ENCODE data around the gene MYL9.

Gene MYL9

GRCh38 chr20:36574366-36575135 lies 33.2 kb downstream of the MYL9 start:
- DNase-seq = peak; percentile 47
- no peak for TF ChIP-seq CTCF (IDR thresholded peaks at IDR 0.05; ENCODE audit: low read depth, low read length)
- Histone ChIP-seq H3K27ac (peak overlapping the region; percentile 87), H3K9me3 (ENCODE audit: severe bottlenecking) (no peaks in the 10 kb centered on the region), H3K27me3 (ENCODE audit: insufficient read depth, low read depth, severe bottlenecking) (no peaks in the 10 kb centered on the region), H3K36me3 (peaks cover 12% of the 10 kb centered on the region), H3K4me3 (ENCODE audit: low read depth, low read length) (peak overlapping the region; percentile 94)

- H3K27me3 ChIP-seq (ENCODE audit: insufficient read depth, low read depth, severe bottlenecking) = no peaks in the 10 kb centered on the region
- no peak overlapping the region for H3K4me3 ChIP-seq (ENCODE audit: low read depth, low read length)
- no peak overlapping the region for H3K27ac ChIP-seq
- no peak for DNase-seq
- H3K9me3 ChIP-seq (ENCODE audit: severe bottlenecking) = no peaks in the 10 kb centered on the region
- TF ChIP-seq CTCF (IDR thresholded peaks at IDR 0.05; ENCODE audit: low read depth, low read length) = no peak
- H3K36me3 ChIP-seq = peaks cover 25% of the 10 kb centered on the region
Measured at GRCh38 chr20:36576081-36576445, 34.7 kb downstream of the MYL9 start.

DNA sequence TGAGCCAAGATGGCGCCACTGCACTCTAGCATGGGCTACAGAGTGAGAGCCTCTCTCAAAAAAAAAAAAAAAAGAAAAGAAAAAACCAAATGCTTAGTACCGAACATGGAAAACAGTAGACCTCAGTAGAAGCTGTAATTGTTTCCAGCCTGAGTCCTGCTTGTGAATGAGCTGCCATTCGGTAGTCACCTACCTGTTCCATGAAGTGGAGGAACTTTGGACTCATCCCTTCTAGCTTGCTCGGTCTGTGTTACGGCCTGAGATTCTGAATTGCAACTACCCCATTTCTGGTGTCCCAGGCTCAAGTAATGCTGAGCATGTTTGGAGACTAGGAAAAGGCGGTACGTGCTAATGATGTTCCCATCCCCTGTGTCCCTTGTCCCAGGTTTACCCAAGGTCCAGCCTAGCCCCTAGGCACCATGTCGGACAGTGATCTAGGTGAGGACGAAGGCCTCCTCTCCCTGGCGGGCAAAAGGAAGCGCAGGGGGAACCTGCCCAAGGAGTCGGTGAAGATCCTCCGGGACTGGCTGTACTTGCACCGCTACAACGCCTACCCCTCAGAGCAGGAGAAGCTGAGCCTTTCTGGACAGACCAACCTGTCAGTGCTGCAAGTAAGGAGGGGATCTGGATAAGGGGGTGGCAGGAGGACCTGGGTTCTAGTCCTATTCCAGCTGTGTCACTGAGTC lies 37.2 kb downstream of the MYL9 start:
- H3K27me3 ChIP-seq (ENCODE audit: insufficient read depth, low read depth, severe bottlenecking) = no peaks in the 10 kb centered on the region
- H3K36me3 ChIP-seq = peaks cover 47% of the 10 kb centered on the region
- no peak overlapping the region for H3K4me3 ChIP-seq (ENCODE audit: low read depth, low read length)
- no peaks in the 10 kb centered on the region for H3K9me3 ChIP-seq (ENCODE audit: severe bottlenecking)
- no peak for DNase-seq
- no peak for TF ChIP-seq CTCF (IDR thresholded peaks at IDR 0.05; ENCODE audit: low read depth, low read length)
- no peak overlapping the region for H3K27ac ChIP-seq

DNA sequence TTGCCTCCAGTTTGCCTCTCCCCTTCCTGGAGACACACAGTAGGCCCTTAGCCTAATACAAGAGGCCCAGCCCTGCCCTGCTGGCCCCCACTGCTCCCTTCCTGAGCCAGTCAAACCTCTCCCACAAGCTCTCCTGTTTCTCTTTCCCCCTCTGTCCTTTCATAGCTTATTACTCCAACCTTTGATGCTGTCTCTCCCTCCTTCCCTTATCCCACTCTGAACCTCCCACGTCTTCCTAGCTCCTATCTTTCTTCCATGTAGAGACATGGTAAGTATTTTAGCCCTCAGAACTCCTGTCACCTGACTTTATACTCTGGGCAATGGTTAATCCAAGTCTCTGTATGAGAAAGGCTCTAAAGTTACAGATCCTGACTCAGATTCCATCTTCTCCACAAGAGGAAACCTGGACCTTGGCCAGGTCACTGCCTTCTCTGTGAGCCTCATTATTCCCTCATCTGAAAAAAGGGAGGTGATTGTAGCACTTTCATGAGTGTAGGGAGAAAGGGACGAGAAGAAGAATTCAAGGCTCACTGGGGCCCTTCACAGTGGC lies 38.8 kb downstream of the MYL9 start:
- no peak for DNase-seq
- Histone ChIP-seq H3K27ac (no peak overlapping the region), H3K36me3 (peaks cover 48% of the 10 kb centered on the region), H3K4me3 (ENCODE audit: low read depth, low read length) (no peak overlapping the region), H3K27me3 (ENCODE audit: insufficient read depth, low read depth, severe bottlenecking) (no peaks in the 10 kb centered on the region), H3K9me3 (ENCODE audit: severe bottlenecking) (no peaks in the 10 kb centered on the region)
- no peak for TF ChIP-seq CTCF (IDR thresholded peaks at IDR 0.05; ENCODE audit: low read depth, low read length)

DNA sequence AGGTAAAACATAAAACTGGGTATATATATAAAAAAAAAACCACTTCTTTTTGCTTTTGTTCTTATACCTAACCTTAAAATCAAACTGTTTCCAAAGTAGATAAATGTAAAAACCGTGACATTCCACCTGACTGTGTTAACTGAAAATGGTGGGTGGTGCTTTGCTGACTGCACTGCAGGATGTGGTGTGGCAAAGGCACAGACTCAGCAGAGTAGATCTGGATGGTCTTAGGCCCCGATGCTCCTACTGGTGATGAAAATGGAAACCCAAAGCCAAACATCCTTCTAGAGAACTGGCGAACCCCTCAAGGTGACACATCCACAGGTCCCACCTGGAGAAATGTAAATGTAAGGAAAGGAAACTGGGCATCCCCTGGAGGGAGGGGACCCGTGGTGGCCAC lies 41.0 kb downstream of the MYL9 start:
- Histone ChIP-seq H3K36me3 (peaks cover 53% of the 10 kb centered on the region), H3K4me3 (ENCODE audit: low read depth, low read length) (no peak overlapping the region), H3K9me3 (ENCODE audit: severe bottlenecking) (no peaks in the 10 kb centered on the region), H3K27ac (no peak overlapping the region), H3K27me3 (ENCODE audit: insufficient read depth, low read depth, severe bottlenecking) (no peaks in the 10 kb centered on the region)
- DNase-seq = no peak
- TF ChIP-seq CTCF (IDR thresholded peaks at IDR 0.05; ENCODE audit: low read depth, low read length) = no peak

Measured in WERI-Rb-1 (cell line).